ENCODE data around the gene ARVCF.

Gene ARVCF

DNA sequence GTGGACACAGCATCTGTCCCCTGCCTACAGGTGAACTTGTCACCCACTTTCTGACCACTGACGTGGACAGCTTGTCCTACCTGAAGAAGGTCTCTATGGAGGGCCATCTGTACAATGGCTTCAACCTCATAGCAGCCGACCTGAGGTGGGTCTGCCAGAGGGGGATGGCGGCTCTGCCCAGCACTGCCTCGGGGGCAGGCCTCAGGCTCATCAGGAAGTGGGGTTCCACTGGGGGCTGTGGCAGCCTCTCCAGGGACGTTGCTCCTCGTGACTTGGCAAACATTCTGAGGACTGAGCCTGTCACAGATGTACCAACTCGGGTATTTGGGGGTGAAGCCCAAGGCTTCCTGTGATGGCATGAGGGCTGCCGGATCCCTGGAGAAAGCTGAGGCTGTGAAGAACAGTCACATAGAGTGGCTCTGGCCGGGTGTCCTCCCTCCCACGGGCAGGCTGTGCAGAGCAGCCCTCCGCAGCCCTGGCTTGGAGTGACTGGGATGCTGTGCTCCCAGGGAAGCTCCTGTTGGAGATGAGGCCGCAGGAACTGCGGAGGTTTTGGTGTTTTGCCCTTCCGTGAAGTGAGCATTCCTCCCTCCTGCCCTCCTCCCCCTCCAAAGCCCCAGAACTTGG lies 36.9 kb upstream of the ARVCF start:
- DNase-seq (no peak), ATAC-seq (no peak)

DNA sequence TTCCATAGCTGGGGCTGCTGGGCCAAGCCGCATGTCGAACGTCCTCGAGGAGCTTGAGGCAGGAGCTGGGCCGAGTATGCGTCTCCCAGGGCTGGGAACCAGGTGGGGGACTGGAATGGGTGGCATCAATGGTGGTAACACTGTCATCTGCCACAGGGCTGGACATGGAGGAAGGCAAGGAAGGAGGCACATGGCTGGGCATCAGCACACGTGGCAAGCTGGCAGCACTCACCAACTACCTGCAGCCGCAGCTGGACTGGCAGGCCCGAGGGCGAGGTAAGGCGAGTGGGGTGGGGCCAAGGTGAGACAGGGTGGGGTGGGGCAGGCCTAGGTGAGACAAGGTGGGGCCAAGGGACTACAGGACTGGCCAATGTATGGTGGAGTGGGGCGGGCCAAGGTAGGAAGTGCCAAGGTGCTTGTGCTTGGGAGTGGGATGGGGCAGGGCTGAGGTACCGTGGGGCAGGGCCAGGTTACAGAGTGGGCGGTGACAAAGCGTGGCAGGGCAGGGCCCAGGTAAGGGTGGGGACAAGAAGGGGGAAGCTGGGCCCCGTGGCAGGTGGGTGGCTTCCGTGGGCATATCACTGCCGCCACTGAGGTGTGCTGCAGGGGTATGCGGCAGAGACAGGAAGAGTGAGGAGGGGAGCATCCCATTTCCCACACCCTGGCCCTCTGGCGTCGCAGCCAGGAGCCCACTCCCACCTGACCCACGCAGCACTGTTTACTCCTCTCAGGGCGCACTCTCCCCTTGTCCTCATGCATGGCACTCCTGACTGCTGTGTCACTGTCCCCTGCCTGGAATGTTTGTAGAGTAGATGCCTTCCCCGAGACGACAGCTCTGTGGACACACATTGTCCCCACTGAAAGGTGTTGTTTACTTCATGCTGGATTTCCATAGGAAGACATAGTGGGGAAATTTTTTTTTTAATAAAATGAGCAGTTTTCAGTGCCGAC lies 36.0 kb upstream of the ARVCF start:
- ATAC-seq, result no peak
- DNase-seq, result no peak

DNA sequence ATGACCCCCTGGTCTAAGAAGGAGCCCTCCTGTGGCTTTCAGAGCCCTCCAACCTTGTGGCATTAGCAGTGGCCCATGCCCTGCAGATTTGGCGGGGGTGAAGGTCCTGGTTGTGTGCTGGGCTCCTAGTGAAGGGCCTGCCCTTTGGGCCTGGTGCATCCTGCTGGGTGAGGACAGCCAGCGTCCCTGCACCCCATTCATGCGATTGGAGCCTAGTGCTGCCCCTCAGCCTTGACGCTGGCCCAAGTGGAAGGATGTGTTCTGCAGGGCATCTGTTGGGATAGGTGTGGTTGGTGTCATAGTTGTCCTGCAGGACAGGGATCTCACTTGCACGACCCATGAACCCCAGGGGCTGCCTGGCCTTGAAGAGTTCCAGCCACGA lies 35.3 kb upstream of the ARVCF start:
- no peak for ATAC-seq
- no peak for DNase-seq

DNA sequence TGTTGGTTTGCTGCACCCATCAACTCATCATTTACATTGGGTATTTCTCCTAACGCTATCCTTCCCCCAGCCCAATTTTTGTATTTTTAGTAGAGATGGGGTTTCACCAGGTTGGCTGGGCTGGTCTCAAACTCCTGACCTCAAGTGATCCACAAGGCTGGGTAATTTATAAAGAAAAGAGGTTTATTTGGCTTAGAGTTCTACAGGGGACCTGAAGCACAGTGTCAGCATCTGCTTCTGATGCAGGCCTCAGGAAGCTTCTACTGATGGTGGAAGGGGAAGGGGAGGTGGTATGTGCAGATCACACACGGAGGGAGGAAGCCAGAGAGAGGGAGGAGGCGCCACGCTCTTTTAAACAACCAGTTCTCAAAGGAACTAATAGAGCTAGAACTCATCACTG lies 30.1 kb upstream of the ARVCF start:
- no peak for ATAC-seq
- no peak for DNase-seq

DNA sequence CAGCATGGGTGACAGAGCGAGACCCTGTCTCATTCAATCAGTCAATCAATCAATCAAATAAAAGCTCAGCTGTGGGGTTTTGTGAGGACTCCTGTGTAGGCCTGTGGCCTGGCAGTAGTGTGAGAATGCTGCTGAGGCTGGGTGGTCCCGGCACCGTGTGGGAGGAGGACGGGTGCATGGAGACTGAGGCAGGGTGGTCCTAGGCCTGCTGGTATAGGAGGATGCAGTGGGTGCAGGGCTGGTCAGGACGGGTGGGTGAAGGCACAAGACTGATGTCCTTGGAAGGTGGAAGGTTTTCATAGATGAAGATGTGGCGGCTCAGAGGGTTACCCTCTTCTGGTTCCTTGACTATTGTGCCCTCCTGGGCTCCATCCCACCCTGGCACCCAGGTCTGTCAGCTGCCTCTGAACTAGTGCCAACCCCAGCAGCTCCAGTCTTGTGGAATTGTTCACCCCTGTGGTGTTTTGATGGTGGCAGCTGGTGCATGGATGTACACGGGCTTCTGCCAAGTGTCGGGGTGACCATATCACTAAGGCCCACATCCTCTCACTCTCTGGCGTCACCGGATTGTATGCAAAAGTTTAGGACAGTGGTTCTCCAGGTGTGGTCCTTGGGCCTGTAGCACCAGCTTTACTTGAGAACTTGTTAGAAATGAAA lies 28.0 kb upstream of the ARVCF start:
- no peak for DNase-seq
- ATAC-seq, result no peak

DNA sequence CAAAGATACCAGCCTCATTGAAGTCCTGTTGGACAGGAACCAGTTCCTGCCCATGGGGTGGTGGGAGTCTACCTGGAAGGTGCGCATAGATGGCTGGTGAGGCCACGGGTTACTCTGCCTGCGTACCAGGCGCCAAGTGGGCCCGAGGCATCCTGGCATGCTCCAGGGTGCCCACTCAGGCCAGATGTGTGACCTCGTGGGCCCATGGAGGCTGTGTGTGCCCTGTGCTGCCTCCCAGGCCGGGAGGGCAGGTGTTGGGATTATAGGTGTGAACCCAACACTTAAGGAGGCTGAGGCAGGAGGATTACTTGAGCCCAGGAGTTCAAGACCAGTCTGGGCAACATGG lies 27.3 kb upstream of the ARVCF start:
- ATAC-seq (no peak), DNase-seq (no peak)

DNA sequence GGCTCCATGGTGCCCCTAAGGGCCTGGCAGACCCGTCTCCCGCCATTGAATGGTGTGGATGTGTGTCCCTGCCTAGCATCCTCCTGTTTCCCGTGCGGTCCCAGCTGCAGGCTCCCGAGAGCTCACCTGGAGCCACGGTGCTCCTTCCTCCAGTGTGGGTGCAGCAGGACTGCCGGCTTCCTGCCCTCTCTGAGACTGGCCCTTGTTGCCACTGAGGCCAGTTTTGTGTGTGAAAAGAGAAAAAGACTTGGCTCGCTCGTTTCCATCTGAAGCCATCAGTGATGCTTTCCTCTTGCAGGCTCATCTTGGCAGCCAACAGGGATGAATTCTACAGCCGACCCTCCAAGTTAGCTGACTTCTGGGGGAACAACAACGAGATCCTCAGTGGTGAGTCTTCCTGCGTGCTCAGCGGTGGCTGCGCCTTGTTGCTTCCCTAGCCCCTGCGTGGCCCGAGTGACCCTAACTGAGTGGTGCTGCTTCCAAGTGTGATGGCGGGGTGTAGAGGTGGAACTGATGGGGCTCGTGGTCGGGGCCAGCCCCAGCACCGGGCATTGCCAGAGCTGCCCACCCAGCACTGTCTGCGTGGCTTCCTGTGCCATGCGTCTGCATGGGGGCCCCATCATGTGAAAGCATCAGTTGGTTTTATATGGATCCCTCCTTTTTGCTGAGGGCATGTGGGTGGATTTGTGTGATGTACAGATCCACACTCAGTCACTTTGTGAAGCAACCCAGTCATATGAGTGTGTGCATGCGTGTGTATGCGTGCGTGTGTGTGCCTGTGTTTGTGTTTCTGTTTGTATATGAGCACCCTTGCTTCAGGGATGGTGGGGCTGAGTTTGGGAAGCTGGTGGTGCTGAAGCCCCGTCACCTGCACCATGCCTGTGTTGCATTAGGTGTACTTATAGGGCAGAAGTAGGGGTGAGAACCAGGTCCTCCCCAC lies 26.7 kb upstream of the ARVCF start:
- no peak for ATAC-seq
- no peak for DNase-seq

DNA sequence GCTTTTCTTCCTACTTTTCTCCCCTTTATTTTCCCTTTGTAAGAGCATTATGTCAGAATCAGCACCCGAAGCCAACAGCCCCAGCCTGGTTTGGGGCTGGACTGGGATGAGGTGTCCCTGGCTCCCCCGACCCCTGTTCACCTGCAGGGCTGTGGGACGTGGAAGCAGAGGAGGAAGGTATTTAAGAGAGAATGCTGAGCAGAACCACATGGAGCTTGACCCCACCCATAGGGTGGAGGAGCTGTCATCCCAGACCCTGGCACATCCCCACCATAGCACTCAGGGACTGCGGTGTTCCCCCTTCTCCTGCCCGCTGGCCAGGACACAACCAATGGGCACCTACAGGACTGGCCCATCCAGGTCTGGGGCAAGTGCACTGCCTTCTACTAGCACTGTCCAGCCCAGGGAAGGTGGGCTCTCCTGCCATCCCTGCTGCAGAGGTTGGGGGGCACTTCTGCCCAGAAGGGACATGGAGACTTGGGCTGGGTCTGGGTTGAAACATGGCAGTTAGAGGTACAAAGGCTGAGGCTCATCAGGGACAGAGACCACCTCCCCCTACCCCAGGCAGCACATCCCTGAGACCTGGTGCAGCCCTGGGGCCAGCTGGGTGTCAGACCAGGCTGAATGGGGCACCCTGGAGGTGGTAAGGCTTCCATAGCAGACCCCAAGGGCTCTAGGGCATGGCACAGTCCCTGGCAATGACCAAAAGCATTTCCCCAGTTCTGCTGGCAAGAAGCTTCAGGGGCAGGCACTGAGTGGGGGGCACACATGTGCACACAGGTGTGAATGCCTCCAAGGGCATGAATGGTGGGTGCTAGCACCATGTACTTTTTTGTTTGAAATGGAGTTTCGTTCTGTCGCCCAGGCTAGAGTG lies 23.9 kb upstream of the ARVCF start:
- ATAC-seq (no peak), DNase-seq (no peak)

DNA sequence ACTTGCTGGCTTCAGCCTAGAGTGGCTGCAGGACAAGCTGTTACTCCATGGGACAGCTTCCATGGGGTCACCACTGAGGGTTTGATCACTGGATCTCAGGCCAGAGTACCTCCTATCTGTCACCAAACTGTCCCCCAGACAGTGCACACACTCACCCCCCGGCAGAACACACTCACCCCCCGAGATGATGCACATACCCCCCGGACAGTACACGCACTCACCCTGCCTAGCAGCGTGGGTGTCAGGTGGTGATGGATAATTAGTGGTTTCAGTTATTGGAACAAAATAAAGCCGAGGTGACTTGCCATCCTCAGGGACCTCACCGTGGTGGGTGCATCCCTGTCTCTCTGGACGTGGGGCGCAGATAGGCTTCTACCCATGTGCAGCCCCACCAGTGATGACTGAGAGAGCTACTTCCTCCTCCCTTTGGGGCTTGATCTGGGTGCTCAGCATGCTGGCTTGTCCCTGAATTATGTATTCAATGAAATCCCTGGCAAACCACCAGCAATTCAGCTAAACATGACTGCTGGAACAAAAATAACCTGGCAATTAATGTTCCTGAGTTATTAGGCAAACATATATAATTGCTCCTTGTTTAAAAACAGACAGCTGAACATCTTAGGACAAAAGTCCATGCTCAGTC lies 23.2 kb upstream of the ARVCF start:
- no peak for ATAC-seq
- DNase-seq, result no peak

DNA sequence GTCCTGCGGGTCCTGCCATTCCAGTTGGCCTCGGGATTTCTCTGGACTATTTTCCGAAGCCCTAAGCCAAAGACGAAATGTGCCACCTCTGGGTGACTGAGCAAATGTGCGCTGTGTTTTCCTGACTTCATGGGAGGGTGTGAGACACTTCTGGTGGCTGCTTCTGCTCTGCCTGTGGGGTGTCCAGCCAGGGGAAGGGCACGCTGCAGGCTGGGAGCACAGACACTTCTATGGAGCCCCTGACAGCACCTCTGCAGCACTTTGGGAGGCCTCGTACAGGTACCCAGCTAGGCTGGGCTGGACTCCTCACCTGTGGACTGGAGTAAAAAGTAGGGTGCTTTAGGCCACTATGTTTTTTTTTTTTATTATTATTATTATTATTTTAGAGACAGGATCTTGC lies 22.0 kb upstream of the ARVCF start:
- no peak for ATAC-seq

DNA sequence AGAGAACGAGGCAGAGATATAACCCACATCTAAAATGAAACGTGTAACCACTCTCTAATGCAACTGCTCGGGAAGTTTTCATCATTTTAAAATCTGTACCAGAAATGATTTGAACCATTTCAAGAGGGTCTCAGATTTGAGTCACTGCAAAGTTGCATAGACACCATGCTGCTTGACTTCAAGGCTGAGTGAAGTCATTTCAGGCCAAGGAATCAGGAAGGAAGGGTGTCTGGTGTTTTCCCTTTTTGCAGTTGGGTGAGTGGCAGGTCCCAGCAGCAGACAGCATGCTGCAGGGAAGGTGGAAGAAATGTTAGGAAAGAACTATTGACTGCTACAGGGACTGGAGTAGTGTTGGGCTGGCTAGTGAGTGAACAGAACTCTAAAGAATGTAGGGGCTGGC lies 20.8 kb upstream of the ARVCF start:
- no peak for DNase-seq
- peak; percentile 37 for ATAC-seq

More for the DNA sequence above, 22.0 kb upstream of the ARVCF start:
- no peak for DNase-seq

DNA sequence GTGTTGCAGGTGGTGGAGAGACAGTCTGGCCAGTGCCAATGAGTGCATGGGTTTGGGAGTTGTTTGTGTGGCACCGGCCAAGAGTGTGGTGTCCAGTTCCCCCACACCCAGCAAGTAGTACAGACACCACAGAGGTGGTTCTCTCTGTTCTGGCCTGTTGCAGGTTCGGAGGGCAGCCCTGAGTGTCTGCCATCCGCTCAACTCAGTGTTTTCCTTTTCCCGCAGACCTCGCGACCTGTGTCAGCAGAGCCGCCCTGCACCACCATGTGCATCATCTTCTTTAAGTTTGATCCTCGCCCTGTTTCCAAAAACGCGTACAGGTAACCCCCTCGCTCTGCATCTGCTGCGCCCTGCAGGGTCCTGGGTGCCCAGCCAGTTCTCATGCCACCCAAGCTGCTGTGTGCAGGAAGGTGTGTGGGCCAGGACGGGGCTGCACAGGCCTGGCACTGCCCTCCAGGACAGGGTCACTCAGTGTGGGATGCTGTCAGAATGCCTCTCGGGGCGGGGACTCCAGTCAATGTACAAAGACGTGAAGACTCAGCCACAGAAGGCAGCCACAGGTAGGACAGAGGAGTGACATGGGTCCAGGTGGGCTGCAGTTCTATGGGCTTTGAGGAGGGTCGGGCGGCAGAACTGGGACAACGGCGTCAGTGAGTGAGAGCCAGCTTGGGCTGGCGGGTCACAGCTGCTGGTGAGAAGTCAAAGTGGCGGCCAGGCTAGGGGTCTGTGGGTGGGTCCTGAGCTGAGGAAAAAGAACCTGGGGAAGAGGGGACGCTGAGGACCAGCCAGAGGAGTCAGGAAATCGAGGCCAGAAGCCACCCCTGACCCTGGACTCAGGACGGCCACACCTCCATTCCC lies 20.1 kb upstream of the ARVCF start:
- DNase-seq (no peak), ATAC-seq (no peak)

DNA sequence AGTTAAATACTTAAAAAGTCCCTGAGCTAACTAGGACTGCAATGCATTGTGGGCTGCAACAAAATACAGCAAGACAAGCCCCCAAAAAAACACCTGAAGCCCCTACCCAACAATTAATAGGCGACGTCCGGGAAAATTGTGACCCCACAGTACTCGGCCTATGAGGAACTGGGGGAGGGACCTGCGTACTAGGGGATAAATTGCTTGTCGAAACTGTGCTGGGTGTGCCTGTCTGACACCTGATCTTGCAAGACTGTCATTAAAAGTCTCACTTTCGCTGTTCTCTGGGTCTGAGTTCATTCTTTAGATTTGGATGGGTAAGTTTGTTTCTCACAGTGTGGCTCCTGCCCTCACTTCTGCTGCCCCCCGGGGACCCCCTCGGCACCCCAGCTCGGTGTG lies 19.5 kb upstream of the ARVCF start:
- ATAC-seq, result no peak
- DNase-seq, result no peak

DNA sequence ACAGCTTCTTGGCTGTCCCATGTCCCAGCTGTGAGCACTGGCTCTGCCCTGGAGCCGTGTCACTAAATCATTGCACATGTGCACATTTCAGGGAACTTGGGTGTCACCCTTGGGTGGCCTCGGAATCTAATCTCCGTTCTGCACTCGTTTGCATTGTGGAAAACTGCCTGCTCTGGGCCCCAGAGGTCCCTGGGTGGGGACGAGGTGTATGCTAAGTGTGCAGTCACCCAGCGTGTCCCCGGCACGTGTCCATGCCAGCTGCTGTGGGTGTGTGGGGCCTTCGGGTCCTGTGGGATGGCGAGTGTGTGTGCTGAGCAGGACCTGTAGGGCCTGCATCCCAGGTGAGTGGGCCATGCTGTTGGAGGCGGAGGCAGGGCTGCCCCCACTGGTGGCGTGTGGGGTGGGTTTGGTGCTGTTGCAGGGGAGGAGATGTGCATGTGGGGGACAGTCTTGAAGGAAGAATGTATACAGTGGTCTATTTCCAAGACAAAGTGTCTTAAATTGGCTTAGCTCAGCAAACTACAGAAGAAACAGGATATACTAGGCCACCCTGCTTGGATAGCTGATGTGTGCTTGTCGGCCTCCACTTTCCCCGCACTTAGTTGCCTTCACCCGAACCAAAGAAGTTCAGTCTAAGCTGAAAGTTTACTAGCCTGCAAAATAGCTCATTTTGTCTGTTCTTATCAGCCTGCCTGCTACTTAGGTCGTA lies 18.9 kb upstream of the ARVCF start:
- ATAC-seq (no peak), DNase-seq (no peak)

DNA sequence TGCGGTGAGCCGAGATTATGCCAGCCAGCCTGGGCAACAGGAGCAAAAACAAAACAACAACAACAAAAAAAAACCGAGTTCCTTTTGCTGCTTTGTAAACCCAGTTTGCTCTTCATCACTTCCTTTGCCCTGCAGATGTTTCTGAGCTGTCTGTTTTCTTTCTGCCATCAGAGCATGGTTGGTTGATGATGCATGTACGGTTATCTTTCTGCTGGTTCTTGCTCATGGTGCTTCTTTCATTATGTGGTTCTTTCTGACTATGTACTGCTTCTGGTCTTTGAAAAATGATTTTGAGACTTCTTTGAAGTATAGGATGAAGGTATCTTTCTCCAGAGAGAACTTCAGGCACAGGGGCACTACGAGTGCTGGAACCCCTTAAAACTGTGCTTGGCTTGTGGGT lies 17.5 kb upstream of the ARVCF start:
- DNase-seq (no peak), ATAC-seq (no peak)

DNA sequence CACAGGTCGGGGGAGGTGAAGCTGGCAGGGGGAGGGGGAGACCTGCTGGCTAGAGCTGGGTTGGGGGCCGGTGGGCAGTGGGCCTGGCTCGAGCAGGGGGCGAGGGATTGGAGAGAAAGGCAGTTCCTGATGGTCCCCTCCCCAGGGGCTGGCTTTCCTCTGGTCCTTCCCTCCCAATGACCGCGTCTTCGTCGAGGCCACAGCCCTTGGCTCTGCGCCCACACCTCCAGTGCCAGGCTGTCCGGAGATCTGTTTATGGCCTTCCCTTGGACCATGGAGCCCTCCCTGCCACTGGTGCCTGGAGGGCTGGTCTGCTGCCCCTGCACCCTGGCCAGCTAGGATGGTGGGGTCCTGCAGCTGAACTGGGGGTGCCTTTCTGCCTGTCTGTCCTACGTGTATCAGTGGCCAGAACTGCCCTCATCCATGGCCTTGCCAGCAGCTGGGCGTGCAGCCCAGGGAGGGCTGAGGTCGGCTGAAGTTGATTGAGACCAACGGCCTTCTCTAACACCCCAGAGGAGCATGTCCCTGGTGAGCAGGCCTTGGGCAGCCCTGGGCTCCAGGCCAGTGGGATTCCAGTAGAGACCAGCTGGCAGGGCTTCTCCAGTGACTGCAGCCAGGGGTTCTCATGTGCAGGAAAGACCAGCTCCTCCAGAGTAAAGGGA lies 16.6 kb upstream of the ARVCF start:
- no peak for DNase-seq

DNA sequence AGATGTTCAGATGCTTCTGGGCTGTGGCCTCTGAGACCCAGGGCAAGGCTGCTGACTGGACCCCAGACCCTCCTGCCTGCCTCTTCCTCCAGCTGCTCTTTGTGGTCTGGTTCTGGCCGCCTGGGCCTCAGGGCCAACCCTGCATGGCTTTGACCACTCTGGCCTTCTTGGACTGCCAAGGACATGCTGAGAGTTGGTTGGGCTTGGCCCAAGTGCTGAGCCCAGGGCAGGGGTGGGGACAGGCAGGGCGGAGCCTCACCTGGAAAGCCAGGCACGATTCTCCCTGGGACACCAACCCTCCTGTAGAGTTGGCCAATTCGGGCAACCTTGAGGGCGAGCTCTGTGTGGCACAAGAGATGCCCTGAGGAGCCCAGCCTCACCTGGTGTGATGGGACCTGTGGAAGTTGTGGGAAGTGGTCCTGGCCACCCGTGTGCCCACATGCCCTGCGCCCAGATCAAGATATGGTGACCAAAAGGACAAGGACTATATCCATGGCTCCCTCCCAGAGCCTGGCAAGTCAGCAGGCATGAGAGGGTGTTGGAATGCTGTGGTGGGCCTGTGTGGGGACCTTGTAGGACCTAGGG lies 15.9 kb upstream of the ARVCF start:
- ATAC-seq, result no peak
- DNase-seq, result no peak

More for the DNA sequence above, 16.6 kb upstream of the ARVCF start:
- no peak for ATAC-seq

All from stimulated activated naive CD8-positive, alpha-beta T cell treated with anti-CD3 and anti-CD28 coated beads, Interleukin-15, Interleukin-2, amounts not matched to agents 100 U/mL and 50 U/mL, for 24 hours (primary cell).